H1 (cell line): ENCODE results near the gene RTL5. TPM values are rescaled to one million over a fixed set of nuclear protein-coding genes. Genes with fewer than 3 reads are reported as not detected.

Source experiments
- CTCF ChIA-PET: fragments of 300-600 bp; sonication (Branson Sonifier 250); formaldehyde crosslinking; loops from one replicate; lab custom pipeline; 2021; ENCODE audit not compliant: partially characterized antibody; lab: Charles Lee
- POLR2A ChIA-PET: fragments of 300-600 bp; sonication (Branson Sonifier 250); formaldehyde crosslinking; loops from one replicate; lab custom pipeline; 2021; ENCODE audit warnings: inconsistent platforms; ENCODE audit not compliant: partially characterized antibody; lab: Charles Lee
- DNase-seq, 2 experiments: peaks; one replicate each; pipeline versions ENCODE4 v3.0.0 to v3.0.0-alpha.2; 2010 to 2022; ENCODE audit warnings: low spot score in 2 of 2, low read depth in 1 of 2, mixed read lengths in 1 of 2
- FAIRE-seq: peaks from 2 replicates; lab custom pipeline; 2011; peaks lifted over from hg19 to GRCh38; lab: Jason Lieb, UNC
- H2AFZ ChIP-seq: 2 replicates; pipeline ENCODE4 v1.8.1; 2012; ENCODE audit warnings: low read length, inconsistent platforms
- H2AK5ac ChIP-seq: 2 replicates; pipeline ENCODE4 v1.6.1; 2013; ENCODE audit warnings: low read depth, low read length
- H2BK120ac ChIP-seq: replicated peaks from 2 replicates; pipeline ENCODE3; 2013; ENCODE audit warnings: low read depth, low read length, inconsistent platforms
- H2BK12ac ChIP-seq: 2 replicates; pipeline ENCODE4 v1.6.1; 2013; ENCODE audit warnings: low read depth, low read length
- H2BK15ac ChIP-seq: 2 replicates; pipeline ENCODE4 v1.6.1; 2013; ENCODE audit warnings: low read length
- H2BK20ac ChIP-seq: 2 replicates; pipeline ENCODE4 v1.6.1; 2013; ENCODE audit warnings: low read length
- H2BK5ac ChIP-seq: 2 replicates; pipeline ENCODE4 v1.6.1; 2013; ENCODE audit warnings: low read depth, low read length
- H3K14ac ChIP-seq: 2 replicates; pipeline ENCODE4 v1.6.1; 2013; ENCODE audit warnings: inconsistent platforms; ENCODE audit not compliant: insufficient read length
- H3K18ac ChIP-seq: 2 replicates; pipeline ENCODE4 v1.6.1; 2013; ENCODE audit warnings: low read length; ENCODE audit errors: extremely low read depth
- H3K23ac ChIP-seq: 2 replicates; pipeline ENCODE4 v1.6.1; 2013; ENCODE audit warnings: inconsistent platforms; ENCODE audit not compliant: insufficient read length
- H3K23me2 ChIP-seq: 2 replicates; pipeline ENCODE4 v1.6.1; 2013; ENCODE audit warnings: low read depth, low read length
- H3K27ac ChIP-seq: 2 replicates; pipeline ENCODE4 v1.6.1; 2011; ENCODE audit warnings: low read depth, low read length, inconsistent platforms
- H3K27me3 ChIP-seq, 4 experiments: replicated peaks in 1 of 4; 1 replicate in 1 of 4; 2 replicates in 3 of 4; pipeline versions ENCODE4 v1.6.1 to v1.8.1; 2011 to 2013; ENCODE audit warnings: low read length in 3 of 4, mild to moderate bottlenecking in 3 of 4, inconsistent platforms in 2 of 4, mixed read lengths in 2 of 4, moderate library complexity in 1 of 4; ENCODE audit not compliant: control insufficient read depth in 3 of 4, insufficient read depth in 3 of 4; ENCODE audit errors: extremely low read depth in 1 of 4
- H3K36me3 ChIP-seq, 4 experiments: 2 replicates each; pipeline versions ENCODE4 v1.6.1 to v1.8.1; 2011 to 2013; ENCODE audit warnings: mild to moderate bottlenecking in 4 of 4, low read length in 3 of 4, moderate library complexity in 2 of 4, control low read depth in 1 of 4, inconsistent platforms in 1 of 4; ENCODE audit not compliant: insufficient read depth in 4 of 4, control insufficient read depth in 2 of 4
- H3K4ac ChIP-seq: replicated peaks from 2 replicates; pipeline ENCODE3; 2013; ENCODE audit warnings: low read length, low read depth, mixed read lengths, inconsistent platforms; ENCODE audit not compliant: insufficient read length
- H3K4me1 ChIP-seq, 4 experiments: replicated peaks in 1 of 4; 1 replicate in 1 of 4; 2 replicates in 3 of 4; pipeline versions ENCODE4 v1.6.1 to v1.8.1; 2011 to 2013; ENCODE audit warnings: low read length in 3 of 4, inconsistent platforms in 2 of 4, mixed read lengths in 1 of 4; ENCODE audit not compliant: insufficient read depth in 4 of 4, control insufficient read depth in 3 of 4
- H3K4me2 ChIP-seq, 2 experiments: 2 replicates each; pipeline versions ENCODE4 v1.6.1 to v1.8.1; 2011 to 2013; ENCODE audit warnings: low read depth in 2 of 2, low read length in 2 of 2, control low read depth in 1 of 2, inconsistent platforms in 1 of 2, mild to moderate bottlenecking in 1 of 2; ENCODE audit not compliant: insufficient read depth in 1 of 2
- H3K4me3 ChIP-seq, 4 experiments: fragments of 200-600, 300-600 bp in 1 of 4; sonication (generic), shearing (Covaris generic), sonication (Bioruptor Twin) in 1 of 4; 2 replicates each; pipeline versions ENCODE4 v1.5.1 to v1.8.1; 2011 to 2016; ENCODE audit warnings: low read length in 4 of 4, low read depth in 3 of 4, control low read depth in 2 of 4, inconsistent platforms in 2 of 4, mild to moderate bottlenecking in 2 of 4, mixed read lengths in 1 of 4, moderate library complexity in 1 of 4; ENCODE audit not compliant: insufficient read depth in 2 of 4; ENCODE audit errors: extremely low read depth in 1 of 4
- H3K56ac ChIP-seq: replicated peaks from 2 replicates; pipeline ENCODE3; 2013; ENCODE audit warnings: low read depth, mild to moderate bottlenecking, mixed read lengths, low read length, inconsistent platforms; ENCODE audit not compliant: insufficient read length
- H3K79me1 ChIP-seq: 2 replicates; pipeline ENCODE4 v1.6.1; 2013; ENCODE audit warnings: low read depth, low read length, control low read depth
- H3K79me2 ChIP-seq, 2 experiments: 2 replicates each; pipeline versions ENCODE4 v1.6.1 to v1.8.1; 2012 to 2013; ENCODE audit warnings: low read length in 2 of 2, mild to moderate bottlenecking in 2 of 2, inconsistent platforms in 1 of 2; ENCODE audit not compliant: insufficient read depth in 2 of 2, control insufficient read depth in 1 of 2
- H3K9ac ChIP-seq, 4 experiments: replicated peaks in 1 of 4; 1 replicate in 1 of 4; 2 replicates in 3 of 4; pipeline versions ENCODE4 v1.6.1 to v1.8.1; 2011 to 2013; ENCODE audit warnings: low read depth in 3 of 4, low read length in 3 of 4, control low read depth in 2 of 4, mild to moderate bottlenecking in 2 of 4, moderate library complexity in 2 of 4, inconsistent platforms in 1 of 4; ENCODE audit errors: extremely low read depth in 1 of 4
- H3K9me3 ChIP-seq, 2 experiments: 2 replicates each; pipeline versions ENCODE4 v1.6.1 to v1.8.1; 2012 to 2013; ENCODE audit warnings: mild to moderate bottlenecking in 2 of 2, moderate library complexity in 2 of 2, control low read depth in 1 of 2, inconsistent platforms in 1 of 2, low read depth in 1 of 2, low read length in 1 of 2, mixed read lengths in 1 of 2; ENCODE audit not compliant: insufficient read depth in 2 of 2
- H4K20me1 ChIP-seq, 2 experiments: replicated peaks in 1 of 2; 2 replicates each; pipeline versions ENCODE3 to v1.8.1; 2011 to 2013; ENCODE audit warnings: inconsistent platforms in 2 of 2, low read length in 2 of 2, mild to moderate bottlenecking in 1 of 2; ENCODE audit not compliant: insufficient read depth in 2 of 2, control insufficient read depth in 1 of 2
- H4K5ac ChIP-seq: 2 replicates; pipeline ENCODE4 v1.6.1; 2013; ENCODE audit warnings: low read length, low read depth, mixed read lengths, inconsistent platforms; ENCODE audit not compliant: insufficient read length
- H4K8ac ChIP-seq: 2 replicates; pipeline ENCODE4 v1.8.0; 2013; ENCODE audit warnings: mild to moderate bottlenecking, moderate library complexity, low read length, inconsistent platforms; ENCODE audit not compliant: insufficient read depth; ENCODE audit errors: extremely low read depth
- H4K91ac ChIP-seq: replicated peaks from 2 replicates; pipeline ENCODE3; 2013; ENCODE audit warnings: low read length, mixed read lengths, inconsistent platforms; ENCODE audit not compliant: insufficient read length
- BCL11A ChIP-seq, 2 experiments: IDR thresholded peaks; one replicate each; pipeline ENCODE4 v1.6.1; 2011; ENCODE audit warnings: low read depth in 2 of 2, low read length in 2 of 2, mild to moderate bottlenecking in 2 of 2
- EGR1 ChIP-seq: IDR thresholded peaks from 2 replicates; pipeline ENCODE4 v1.6.1; 2011; ENCODE audit warnings: low read depth, low read length, borderline replicate concordance
- FOSL1 ChIP-seq: IDR thresholded peaks from 2 replicates; pipeline ENCODE4 v1.6.1; 2011; ENCODE audit warnings: mild to moderate bottlenecking, low read depth, low read length, moderate library complexity; ENCODE audit not compliant: insufficient read depth
- GABPA ChIP-seq: IDR thresholded peaks from 2 replicates; pipeline ENCODE4 v1.6.1; 2011; ENCODE audit warnings: mild to moderate bottlenecking, low read length, moderate library complexity, borderline replicate concordance; ENCODE audit not compliant: insufficient read depth
- GTF2F1 ChIP-seq: IDR thresholded peaks from 2 replicates; pipeline ENCODE4 v1.6.1; 2012; ENCODE audit warnings: low read depth, low read length, improper control_type of control experiment, borderline replicate concordance
- POLR2AphosphoS5 ChIP-seq: IDR thresholded peaks from 2 replicates; pipeline ENCODE4 v1.6.1; 2011; ENCODE audit warnings: low read depth, low read length
- RNF2 ChIP-seq: fragments of 200-900, 300-1000 bp; sonication (generic); IDR thresholded peaks from 2 replicates; pipeline ENCODE4 v1.7.1; 2016; ENCODE audit warnings: borderline replicate concordance, low read depth, mild to moderate bottlenecking, antibody characterized with exemption, low read length; ENCODE audit not compliant: poor library complexity, severe bottlenecking; ENCODE audit errors: missing control alignments
- RXRA ChIP-seq: IDR thresholded peaks from 2 replicates; pipeline ENCODE4 v1.6.1; 2011; ENCODE audit warnings: low read depth, mild to moderate bottlenecking, low read length, moderate library complexity; ENCODE audit not compliant: insufficient read depth
- SAP30 ChIP-seq: fragments of 300-600 bp; sonication (generic); IDR thresholded peaks from 2 replicates; pipeline ENCODE4 v1.7.1; 2012; ENCODE audit warnings: low read length, moderate library complexity, mild to moderate bottlenecking, inconsistent platforms; ENCODE audit not compliant: insufficient read depth, insufficient replicate concordance
- SIRT6 ChIP-seq: IDR thresholded peaks from one replicate; pipeline ENCODE4 v1.7.1; 2012; ENCODE audit warnings: low read length, inconsistent platforms
- TAF7 ChIP-seq: optimal IDR thresholded peaks from 2 replicates; pipeline ENCODE3; 2011; ENCODE audit warnings: low read depth, mild to moderate bottlenecking, inconsistent platforms, low read length, moderate library complexity, borderline replicate concordance
- TEAD4 ChIP-seq: IDR thresholded peaks from 2 replicates; pipeline ENCODE4 v1.6.1; 2012; ENCODE audit warnings: low read depth, low read length, inconsistent platforms, mixed read lengths
- WGBS, 2 experiments: shearing (Covaris generic) in 1 of 2; methylation state at CpG; one replicate each; pipeline versions ENCODE4 v1.1.6 to v1.1.7; 2013 to 2015; ENCODE audit warnings: low lambda C conversion rate in 2 of 2, mixed read lengths in 2 of 2, inconsistent platforms in 1 of 2, low coverage in 1 of 2, missing lambda C conversion rate in 1 of 2; ENCODE audit not compliant: insufficient replicate concordance in 2 of 2, insufficient coverage in 1 of 2, insufficient read length in 1 of 2; ENCODE audit errors: extremely low coverage in 1 of 2, missing lambda C conversion rate in 1 of 2; 5-methylcytosine and 5-hydroxymethylcytosine counted together
- polyA plus RNA-seq, 7 experiments: library from polyadenylated mRNA; depleted of rRNA in 3 of 7; stranded (reverse) in 5 of 7; unstranded in 2 of 7; fragments of >200 nt in 5 of 7; fragments of 200-250 nt in 2 of 7; gene quantifications; 1 replicate in 5 of 7; 2 replicates in 1 of 7; 4 replicates in 1 of 7; pipeline versions ENCODE4 v1.2.1 to v1.2.3, GENCODE V29; 2011 to 2013; ENCODE audit warnings: missing spikeins in 2 of 7, mixed read lengths in 2 of 7
- total RNA-seq: library from RNA; stranded (reverse); fragmentation: NEBNext Ultra II Directional; extraction: Animal tissue kit (Norgen Biotek cat#: 25700); gene quantifications from 2 replicates; pipeline ENCODE4 v1.2.1, GENCODE V29; 2021
- TF ChIP-seq, protein P1 (sequence below): IDR thresholded peaks from 2 replicates; pipeline ENCODE4 v1.6.1; 2012; ENCODE audit warnings: inconsistent platforms

RTL5 gene
- total and polyA plus RNA-seq, 2 of the 8 experiments (the other 6 are each of a cell fraction or from before 2014, with no cell fraction given), result 0.57 to 1.9 TPM

DNA sequence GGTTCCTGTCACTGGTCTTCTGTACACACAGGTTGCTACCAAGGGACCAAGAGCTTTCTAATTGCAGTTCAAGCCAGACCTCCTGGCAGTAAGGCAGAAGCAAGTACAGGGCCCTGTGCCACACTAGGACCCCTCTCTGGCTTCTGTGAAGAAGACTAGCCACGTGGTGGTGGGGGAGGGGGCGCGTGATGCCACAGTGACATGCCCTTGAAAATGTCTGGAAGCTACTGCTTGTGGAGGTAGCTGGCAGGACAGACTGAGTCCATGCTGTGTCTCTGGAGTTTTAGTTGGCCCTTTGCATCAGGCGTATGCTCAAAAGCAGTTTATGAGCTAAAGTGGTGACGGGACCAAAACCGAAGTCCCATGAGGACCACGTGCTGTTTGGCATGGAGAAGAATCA is 50.9 kb downstream of the RTL5 start:
- Histone ChIP-seq H3K4ac (no peak overlapping the region), H2BK15ac (no peak overlapping the region), H3K23me2 (no peaks in the 10 kb centered on the region), H3K79me2 (no peaks in the 10 kb centered on the region), H3K9ac (no peak overlapping the region), H2BK12ac (no peak overlapping the region), H2BK20ac (no peak overlapping the region), H3K56ac (no peak overlapping the region), H3K14ac (no peak overlapping the region), H4K5ac (no peak overlapping the region), H3K4me3 (no peak overlapping the region), H3K79me1 (no peaks in the 10 kb centered on the region), H3K9me3 (no peaks in the 10 kb centered on the region), H4K91ac (no peak overlapping the region), H3K4me1 (no peaks in the 10 kb centered on the region), H3K27me3 (no peaks in the 10 kb centered on the region), H3K36me3 (no peaks in the 10 kb centered on the region), H2AFZ (no peak overlapping the region), H2AK5ac (no peak overlapping the region), H3K23ac (no peak overlapping the region), H4K8ac (no peak overlapping the region), H3K4me2 (no peak overlapping the region), H4K20me1 (no peaks in the 10 kb centered on the region), H3K18ac (no peak overlapping the region), H3K27ac (no peak overlapping the region), H2BK120ac (no peak overlapping the region), H2BK5ac (no peak overlapping the region)
- CTCF ChIA-PET, result interaction anchor here (1.1 to 2.6 kb wide), 3 partner anchors 42 to 83 kb away, joined by 3 to 7 read pairs (median 3); no protein-coding TSS in a partner anchor
- DNase-seq (no peak), FAIRE-seq (no peak)
- POLR2A ChIA-PET, result interaction anchor here (0.6 to 1.0 kb wide), 2 partner anchors 9 to 11 kb away, joined by 3 read pairs; no protein-coding TSS in a partner anchor
- 90% methylated on average over 4 of the region's 7 CpGs; no CpG with 5 or more reads in 1 of the 2 experiments for WGBS, 2 experiments
- no peak for TF ChIP-seq RXRA
- TF ChIP-seq TEAD4, result no peak
- TF ChIP-seq GTF2F1, result no peak
- no peak for TF ChIP-seq EGR1
- no peak for TF ChIP-seq TAF7
- no peak for TF ChIP-seq POLR2AphosphoS5
- TF ChIP-seq GABPA, result no peak
- no peak for TF ChIP-seq SAP30
- TF ChIP-seq FOSL1, result no peak
- TF ChIP-seq SIRT6, result no peak
- no peak for TF ChIP-seq RNF2
- TF ChIP-seq, protein P1, sequence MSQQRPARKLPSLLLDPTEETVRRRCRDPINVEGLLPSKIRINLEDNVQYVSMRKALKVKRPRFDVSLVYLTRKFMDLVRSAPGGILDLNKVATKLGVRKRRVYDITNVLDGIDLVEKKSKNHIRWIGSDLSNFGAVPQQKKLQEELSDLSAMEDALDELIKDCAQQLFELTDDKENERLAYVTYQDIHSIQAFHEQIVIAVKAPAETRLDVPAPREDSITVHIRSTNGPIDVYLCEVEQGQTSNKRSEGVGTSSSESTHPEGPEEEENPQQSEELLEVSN, result no peak
- TF ChIP-seq BCL11A (IDR thresholded peaks at IDR 0.05; ENCODE audit: low read depth in 2 of 2, low read length in 2 of 2), result no peak
